GM21825 (cell line): ENCODE results near the gene EIF4G1.
"Not testable (repeated sequence)": the region's sequence is repeated elsewhere in the genome, so short reads cannot be mapped to it uniquely, and the experiment has no call there.

ENCODE experiments used
- ATAC-seq: cut with Tn5 transposase; IDR thresholded peaks from one replicate; pipeline ENCODE4 v1.9.1; 2021; ENCODE audit warnings: mild to moderate bottlenecking, moderate library complexity; ENCODE audit not compliant: unreplicated experiment

Gene EIF4G1

DNA sequence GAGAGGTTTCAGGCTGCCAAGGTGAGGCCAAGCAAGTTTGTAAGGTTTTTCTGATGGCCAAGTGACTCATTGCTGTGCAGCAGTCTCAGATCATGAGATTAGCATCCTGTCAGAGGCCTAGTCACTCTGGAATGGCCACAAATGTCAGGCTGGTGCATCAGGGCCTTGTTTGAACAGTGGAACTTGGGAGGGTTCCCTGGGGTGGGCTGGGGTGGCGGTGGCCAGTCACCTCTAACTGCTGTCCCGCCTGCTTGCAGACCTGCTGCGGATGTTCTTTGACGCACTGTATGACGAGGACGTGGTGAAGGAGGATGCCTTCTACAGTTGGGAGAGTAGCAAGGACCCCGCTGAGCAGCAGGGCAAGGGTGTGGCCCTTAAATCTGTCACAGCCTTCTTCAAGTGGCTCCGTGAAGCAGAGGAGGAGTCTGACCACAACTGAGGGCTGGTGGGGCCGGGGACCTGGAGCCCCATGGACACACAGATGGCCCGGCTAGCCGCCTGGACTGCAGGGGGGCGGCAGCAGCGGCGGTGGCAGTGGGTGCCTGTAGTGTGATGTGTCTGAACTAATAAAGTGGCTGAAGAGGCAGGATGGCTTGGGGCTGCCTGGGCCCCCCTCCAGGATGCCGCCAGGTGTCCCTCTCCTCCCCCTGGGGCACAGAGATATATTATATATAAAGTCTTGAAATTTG, 20.2 kb downstream of the EIF4G1 start:
- no peak for ATAC-seq

DNA sequence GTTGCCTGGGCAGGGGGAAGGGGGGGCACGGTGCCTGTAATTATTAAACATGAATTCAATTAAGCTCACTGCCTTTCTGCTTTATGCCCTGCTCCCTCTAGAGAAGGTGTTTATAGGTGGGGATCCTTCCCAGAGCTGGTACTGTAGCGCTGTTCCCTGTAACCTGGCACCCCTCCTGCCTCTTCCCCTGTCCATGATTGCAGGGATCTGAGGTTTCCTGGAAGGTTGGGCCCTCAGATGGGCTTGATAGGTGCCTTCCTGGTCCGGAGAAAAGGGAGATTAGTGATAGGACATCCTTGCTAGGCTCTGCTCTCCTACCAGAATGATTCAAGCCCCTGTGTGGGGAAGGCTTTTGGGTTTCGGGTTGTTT, 20.9 kb downstream of the EIF4G1 start:
- ATAC-seq: no peak

DNA sequence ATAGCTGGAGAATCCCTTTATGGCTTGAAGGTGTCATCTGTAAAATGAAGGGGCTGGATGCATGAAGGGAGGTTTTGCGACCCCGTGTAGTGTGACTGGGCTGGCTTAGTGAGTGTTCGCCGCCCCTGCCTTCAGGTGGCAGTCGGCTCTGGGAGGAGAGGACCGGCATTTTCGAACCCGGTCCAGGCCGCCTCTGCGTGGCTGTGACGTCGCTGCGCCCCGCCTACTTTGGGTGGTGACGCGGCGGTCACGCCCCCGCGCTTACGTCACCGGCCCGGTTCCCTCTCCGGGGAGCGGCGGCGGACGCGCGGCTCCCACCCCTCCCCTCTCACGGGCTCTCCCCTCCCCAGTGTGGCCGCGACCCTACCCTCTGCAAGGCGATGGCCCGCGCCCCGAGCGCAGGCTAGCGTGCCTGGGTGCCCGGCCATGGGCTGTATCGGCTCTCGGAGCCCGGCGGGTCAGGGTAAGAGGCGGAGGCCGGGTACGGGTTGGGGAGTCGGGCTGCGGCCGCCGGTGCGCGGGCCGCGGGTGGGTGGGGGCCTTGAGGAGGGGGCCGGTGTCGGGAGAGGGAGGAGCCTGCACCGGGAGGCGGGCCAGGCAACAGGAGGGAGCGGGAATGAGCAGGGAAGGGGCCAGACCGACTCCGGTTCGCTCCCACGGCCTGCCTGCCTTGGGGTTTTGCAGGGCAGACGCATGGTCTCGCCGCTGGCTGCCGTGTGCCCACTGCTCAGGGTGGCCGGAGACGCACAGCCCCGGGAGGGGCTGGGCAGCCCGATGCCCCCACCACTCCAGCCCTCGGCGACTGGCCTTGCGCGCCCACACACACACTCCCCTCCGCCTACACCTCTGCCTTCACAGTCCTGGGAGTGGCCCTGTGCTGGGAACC, 21.5 kb downstream of the EIF4G1 start:
- peak; percentile 87 for ATAC-seq

DNA sequence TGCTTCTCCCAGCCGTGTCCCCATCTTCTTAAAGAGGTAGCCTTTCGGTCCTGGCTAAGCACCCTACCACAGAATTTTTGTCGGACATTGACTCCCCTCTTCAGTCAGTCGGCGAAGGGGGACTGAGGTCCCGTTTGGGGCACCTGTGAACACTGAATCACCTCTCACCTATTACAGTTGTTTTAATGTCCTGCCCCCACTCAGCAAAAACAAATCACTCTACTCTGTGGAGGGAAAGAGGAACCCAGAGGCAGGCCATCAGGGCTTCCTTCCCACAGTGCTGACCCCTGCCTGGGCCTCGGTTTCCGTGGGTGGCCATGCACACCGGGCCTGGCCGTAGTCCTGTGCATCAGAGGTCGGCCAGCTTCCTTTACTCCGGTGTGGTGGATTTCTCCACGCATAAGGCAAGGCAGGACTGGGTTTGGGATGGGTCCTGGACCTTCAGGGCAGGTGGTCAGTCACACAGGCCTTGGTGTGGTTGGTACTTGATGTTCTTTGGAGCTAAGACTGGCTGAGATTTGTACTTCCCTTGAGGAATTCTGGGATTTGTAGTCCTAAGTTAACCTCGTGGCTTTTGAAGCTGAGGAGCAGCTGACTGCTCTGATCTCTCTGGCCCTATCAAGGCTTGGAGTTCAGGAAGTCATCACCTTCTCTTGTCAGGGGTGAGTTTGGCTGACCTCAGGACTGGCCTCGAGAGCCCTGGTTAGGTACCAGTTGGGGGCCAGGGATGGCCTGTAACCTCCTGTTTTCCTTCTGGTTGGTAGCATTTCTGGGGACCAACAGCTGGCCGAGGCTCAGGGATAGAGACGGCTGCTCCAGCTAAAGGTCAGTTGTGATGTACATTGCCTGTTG, 22.4 kb downstream of the EIF4G1 start:
- ATAC-seq: no peak

DNA sequence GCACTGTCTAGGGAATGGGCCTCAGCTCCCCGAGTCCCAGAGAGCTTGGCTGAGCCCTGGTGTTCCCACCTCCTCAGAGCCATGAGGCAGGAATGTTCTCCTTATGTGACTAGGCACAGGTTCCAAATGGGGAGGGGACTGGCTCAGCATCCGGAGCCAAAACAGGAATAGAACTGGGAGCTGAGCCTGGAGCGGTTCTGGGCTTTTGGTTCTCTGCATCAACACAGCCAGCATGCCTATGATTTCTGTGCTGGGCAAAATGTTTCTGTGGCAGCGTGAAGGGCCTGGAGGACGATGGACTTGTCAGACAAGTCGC, 23.0 kb downstream of the EIF4G1 start, which contains the start of gene FAM131A:
Gene FAM131A (plus strand): TSS at position 202 of the 316 bp plus-strand sequence. CDS start 31 bp downstream, at position 233.
- ATAC-seq: no peak

DNA sequence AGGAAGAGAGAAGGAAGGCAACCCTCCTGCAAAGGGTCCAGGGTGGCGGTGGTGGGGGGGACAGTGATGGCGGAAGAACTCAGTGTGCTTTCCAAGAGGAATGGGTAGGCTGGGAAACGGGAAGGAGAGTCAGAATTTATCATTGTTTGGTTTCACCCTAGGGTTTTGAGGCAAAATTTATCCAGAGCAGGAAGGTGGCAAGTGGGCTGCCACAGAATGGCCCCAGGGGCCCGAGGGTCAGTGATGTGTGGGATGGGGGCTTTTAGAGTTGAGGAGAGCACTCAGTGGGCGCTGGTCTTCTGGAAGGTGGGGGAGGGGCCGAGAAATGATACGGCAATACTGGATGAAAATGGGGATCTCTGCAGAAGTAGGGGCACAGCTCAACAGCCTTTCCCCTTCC, 23.6 kb downstream of the EIF4G1 start:
- no peak for ATAC-seq

DNA sequence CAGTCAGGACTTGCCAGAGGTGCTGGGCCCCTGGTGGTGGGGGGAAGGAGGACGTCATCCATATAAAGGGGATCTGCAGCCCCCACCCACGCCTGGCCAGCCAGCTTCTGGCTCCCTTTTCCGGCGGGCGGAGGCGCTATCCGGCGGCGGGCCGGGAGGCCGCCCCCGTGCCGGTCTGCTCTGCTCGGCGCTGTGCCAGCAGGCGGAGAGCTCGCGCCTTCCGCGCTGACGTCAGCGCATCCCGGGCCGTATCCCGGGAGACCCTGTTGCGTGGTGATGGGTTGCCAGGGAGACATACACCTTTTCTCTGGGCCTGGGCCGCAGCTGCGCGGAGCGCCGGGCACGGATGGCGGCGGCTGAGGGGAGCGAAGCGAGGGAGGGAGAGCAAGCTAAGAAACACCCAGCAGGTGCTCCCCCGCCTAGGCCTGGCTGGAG, 24.1 kb downstream of the EIF4G1 start:
- ATAC-seq: no peak

DNA sequence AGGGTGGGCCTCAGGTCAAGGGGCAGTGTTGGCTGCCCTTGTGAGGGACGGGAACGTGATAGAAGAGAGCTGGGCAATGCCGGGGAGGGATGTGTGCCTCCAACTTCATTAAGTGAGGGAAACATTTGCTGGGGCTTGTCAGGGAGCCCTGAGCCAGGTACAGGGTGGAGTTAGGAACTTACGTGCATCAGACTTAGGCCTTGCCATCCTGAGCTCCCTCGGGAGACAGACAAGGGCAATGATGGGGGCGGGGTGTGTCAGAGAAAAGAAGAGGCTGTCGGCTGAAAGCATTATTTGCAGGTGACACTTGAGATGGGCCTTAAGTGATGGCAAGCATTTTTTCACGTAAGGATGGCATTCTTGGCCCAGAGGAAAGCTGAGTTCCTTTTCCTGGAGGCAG, 24.6 kb downstream of the EIF4G1 start:
- ATAC-seq: no peak

DNA sequence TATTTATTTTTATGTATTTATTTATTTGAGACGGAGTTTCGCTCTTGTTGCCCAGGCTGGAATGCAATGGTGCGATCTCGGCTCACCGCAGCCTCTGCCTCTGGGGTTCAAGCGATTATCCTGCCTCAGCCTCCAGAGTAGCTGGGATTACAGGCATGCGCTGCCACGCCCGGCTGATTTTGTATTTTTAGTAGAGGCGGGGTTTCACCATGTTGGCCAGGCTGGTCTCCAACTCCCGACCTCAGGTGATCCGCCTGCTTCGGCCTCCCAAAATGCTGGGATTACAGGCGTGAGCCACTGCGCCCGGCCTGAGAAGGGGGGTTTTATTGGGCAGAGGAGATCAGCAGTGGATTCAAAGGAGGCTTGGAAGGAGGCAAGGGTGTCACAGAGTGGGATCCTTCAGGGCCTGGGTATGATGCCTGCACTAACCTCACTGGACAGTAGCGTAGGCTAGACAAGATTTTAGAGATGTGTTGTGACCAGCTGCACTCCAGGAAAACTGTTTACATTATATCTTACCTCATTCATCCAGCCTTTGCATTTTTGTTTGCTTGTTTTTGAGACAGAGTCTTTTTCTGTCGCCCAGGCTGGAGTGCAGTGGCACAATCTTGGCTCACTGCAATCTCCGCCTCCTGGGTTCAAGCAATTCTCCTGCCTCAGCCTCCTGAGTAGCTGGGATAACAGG, 25.2 kb downstream of the EIF4G1 start:
- not testable (repeated sequence) for ATAC-seq

DNA sequence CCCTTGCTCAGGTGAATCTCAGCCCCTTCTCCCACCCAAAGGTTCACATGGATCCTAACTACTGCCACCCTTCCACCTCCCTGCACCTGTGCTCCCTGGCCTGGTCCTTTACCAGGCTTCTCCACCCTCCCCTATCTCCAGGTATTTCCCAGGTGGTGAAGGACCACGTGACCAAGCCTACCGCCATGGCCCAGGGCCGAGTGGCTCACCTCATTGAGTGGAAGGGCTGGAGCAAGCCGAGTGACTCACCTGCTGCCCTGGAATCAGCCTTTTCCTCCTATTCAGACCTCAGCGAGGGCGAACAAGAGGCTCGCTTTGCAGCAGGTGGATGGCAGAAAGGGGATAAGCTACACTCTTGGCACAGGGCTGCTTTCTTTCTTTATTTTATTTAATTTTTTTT, 27.5 kb downstream of the EIF4G1 start:
- no peak for ATAC-seq

DNA sequence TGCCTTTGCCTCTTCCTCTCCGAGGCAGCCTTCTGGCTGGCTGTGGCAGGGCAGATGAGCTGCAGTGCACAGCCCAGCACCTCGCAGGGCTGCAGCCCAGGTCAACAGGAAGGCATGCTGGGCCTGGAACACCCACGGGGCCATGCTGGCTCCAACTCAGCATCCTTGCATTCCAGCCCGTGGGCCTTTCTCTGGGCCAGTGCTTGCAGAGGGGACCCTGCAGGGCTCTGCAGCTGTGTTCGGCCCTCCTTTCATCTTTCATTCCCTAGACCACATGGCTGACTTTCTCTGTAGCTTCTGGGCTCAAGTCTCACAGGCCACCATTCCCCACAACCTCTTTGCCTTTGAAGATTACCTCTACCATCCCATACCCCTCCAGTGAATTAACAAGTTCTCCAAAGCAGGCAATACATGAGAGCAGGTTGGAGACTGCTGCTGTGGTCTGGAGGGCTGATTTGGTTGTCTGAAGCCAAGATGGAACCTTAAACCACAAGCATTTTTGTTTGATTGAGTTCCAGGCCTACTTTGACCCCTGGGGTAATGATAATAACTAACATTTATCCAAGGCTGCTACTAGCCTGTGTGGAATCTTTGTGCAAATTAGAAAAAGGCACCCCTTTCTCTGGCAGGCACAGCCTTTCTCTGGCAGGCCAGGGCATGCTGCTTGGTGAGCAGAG, 28.9 kb downstream of the EIF4G1 start:
- no peak for ATAC-seq

DNA sequence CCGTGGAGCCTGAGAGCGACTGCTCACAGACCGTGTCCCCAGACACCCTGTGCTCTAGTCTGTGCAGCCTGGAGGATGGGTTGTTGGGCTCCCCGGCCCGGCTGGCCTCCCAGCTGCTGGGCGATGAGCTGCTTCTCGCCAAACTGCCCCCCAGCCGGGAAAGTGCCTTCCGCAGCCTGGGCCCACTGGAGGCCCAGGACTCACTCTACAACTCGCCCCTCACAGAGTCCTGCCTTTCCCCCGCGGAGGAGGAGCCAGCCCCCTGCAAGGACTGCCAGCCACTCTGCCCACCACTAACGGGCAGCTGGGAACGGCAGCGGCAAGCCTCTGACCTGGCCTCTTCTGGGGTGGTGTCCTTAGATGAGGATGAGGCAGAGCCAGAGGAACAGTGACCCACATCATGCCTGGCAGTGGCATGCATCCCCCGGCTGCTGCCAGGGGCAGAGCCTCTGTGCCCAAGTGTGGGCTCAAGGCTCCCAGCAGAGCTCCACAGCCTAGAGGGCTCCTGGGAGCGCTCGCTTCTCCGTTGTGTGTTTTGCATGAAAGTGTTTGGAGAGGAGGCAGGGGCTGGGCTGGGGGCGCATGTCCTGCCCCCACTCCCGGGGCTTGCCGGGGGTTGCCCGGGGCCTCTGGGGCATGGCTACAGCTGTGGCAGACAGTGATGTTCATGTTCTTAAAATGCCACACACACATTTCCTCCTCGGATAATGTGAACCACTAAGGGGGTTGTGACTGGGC, 30.3 kb downstream of the EIF4G1 start:
- no peak for ATAC-seq

DNA sequence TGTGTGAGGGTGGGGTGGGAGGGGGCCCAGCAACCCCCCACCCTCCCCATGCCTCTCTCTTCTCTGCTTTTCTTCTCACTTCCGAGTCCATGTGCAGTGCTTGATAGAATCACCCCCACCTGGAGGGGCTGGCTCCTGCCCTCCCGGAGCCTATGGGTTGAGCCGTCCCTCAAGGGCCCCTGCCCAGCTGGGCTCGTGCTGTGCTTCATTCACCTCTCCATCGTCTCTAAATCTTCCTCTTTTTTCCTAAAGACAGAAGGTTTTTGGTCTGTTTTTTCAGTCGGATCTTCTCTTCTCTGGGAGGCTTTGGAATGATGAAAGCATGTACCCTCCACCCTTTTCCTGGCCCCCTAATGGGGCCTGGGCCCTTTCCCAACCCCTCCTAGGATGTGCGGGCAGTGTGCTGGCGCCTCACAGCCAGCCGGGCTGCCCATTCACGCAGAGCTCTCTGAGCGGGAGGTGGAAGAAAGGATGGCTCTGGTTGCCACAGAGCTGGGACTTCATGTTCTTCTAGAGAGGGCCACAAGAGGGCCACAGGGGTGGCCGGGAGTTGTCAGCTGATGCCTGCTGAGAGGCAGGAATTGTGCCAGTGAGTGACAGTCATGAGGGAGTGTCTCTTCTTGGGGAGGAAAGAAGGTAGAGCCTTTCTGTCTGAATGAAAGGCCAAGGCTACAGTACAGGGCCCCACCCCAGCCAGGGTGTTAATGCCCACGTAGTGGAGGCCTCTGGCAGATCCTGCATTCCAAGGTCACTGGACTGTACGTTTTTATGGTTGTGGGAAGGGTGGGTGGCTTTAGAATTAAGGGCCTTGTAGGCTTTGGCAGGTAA, 31.1 kb downstream of the EIF4G1 start:
- ATAC-seq: no peak

DNA sequence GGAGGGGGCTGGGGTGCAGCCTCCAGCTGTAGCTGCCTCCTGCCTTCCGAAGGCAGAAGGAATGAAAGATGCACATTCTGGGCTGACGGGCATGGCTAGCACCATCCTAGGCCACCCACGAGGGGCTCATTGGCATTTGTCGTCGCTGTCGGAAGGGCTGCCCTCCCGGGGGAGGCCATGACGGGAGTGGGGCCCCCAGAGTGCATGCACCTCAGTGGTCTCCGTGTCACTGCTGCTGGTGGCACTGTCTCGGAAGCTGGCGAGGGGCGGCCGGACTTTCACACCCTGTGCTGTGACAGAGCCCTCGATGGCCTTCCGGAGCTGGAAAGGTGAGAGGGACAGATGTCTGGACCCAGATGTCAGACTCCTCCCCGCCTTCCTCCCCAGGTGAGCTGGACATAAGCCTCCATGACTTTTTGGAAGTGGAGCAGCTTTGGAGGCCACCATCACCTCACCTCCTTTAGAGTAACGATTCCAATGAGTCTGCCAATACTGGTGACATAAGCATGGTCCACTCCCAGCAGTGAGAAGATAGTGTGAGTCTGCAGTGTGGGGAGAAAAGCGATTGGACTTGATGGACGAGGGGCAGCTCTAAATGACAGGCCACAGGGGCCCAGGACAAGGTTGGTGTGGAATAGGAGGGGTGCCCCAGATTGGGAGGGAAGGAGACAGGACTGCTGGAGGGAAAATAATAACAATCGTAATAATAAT, 32.2 kb downstream of the EIF4G1 start:
- no peak for ATAC-seq

DNA sequence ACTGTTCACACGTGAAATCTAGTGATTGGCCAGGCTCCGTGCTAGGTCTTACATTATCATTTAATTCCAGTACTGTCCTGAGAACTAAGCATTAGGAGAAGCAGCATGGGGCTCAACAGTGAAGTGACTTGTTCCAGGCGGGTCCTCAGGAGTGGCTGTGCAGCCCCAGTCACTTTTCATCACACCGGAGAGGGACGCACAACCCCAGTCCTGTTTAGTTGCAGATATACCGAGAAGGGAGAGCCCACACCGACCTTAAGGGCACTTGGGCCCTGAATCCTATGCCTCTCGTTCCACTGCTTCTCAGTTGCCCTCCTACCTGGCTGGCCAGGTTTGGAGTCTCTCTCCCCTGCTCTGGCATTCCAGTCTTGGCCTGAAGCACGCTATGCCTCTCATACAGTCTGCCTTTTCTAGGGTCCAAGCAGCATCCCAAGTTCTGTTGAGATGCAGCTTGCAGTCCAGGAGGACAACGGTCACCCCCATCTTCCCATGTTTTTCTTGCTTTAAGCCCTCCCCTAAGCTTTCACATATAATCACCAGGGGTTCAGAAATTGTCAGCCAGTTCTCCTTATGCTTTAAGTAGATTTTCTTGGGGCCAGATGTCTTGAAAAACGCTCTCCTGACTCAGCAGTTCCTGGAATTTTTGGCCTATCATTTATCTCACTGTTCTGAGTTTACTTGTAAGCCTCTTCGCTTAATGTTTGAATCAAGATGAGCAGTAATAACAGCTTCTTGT, 33.1 kb downstream of the EIF4G1 start:
- no peak for ATAC-seq

DNA sequence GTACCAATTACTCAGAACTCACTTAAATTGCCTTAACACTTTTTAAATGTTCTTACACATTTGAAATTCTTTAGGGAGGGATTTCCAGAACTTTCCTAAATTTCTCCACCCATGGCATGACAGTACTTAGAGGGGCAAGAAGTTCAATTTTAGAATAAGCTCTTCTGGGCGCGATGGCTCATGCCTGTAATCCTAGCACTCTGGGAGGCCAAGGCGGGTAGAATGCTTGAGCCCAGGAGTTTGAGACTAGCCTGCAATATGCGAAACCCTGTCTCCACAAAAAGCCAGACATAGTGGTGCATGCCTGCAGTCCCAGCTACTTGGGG, 33.6 kb downstream of the EIF4G1 start:
- no peak for ATAC-seq
